ENCODE results near the gene C22orf39.

Gene C22orf39, protein sequence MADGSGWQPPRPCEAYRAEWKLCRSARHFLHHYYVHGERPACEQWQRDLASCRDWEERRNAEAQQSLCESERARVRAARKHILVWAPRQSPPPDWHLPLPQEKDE

GRCh38 chr22:19447330-19448075 lies at the start of gene C22orf39:
C22orf39 (minus strand) TSS chr22:19447711; CDS start chr22:19447688, 23 bp downstream.
- peak; percentile 80 for DNase-seq

DNA sequence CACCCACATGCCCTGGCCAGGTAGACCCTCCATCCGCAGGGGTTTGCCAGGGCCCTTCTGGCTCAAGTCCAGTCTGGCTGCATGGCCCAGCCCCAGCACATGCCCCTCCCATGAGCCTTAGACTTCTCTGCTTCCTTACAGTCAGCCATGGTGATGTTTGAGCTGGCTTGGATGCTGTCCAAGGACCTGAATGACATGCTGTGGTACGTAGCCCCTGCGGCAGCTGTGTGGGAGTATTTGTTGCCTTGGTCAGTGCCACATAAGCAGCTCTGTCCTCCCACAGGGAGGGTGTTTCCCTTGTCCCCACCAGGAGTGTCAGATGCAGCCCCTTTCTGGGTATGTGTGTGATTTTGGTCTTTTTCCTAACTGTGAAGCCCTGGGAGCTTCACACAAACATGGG lies 49.7 kb upstream of the C22orf39 start:
- DNase-seq: no peak

GRCh38 chr22:19496324-19496630 lies 48.8 kb upstream of the C22orf39 start:
- DNase-seq: no peak

DNA sequence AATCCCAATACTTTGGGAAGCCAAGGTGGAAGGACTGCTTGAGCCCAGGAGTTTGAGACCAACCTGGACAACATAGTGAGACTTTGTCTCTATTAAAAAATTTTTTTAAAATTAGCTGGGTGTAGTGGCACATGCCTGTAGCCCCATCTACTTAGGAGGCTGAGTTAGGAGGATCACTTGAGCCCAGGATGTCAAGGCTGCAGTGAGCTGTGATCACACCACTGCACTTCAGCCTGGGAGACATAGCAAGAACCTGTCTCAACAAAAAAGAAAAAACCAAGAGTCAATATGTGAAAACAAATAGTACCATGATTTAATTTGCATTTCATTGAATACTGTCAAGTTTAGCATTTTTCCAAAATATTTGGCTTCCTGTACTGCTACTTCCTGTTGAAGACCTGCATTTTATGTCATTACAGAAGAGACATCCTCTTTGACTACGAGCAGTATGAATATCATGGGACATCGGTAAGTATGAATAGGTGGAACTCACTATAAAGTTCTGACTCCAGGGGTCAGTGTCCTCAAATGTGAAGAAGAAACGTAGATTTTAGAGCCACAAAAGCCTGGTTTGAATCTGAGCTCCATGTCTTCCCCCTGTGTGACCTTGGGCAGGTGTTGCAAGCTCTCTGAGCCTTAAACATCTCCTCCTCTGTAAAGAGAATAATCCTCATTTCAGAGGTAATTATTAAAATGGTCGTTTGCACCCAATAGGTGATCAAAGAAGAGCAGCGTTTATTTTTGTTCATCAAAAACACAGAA lies 48.2 kb upstream of the C22orf39 start:
- DNase-seq: no peak

DNA sequence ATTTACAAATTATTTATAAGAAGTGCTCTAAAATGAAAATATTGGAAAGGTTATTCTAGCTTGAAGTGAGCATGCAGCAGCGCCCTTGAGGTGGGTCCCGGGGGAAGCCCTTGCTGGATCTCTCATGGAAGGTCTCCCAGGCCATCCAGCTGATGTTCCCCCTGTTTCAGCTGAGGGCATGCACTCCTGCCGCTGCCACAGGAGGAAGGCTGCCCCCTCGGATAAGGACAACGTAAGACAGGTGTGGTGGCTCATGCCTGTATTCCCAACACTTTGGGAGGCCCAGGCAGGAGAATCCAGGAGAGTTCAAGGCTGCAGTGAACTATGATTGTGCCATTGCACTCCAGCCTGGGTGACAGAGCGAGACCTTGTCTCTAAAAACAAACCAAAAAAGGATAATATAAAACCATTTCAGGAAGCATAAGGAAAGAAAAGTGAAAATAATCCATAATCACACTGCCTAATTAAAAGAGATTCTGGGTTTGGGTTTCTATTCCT lies 47.2 kb upstream of the C22orf39 start:
- DNase-seq: no peak

- no peak for DNase-seq
These were observed 46.6 kb upstream of the C22orf39 start for GRCh38 chr22:19494001-19494560.

DNA sequence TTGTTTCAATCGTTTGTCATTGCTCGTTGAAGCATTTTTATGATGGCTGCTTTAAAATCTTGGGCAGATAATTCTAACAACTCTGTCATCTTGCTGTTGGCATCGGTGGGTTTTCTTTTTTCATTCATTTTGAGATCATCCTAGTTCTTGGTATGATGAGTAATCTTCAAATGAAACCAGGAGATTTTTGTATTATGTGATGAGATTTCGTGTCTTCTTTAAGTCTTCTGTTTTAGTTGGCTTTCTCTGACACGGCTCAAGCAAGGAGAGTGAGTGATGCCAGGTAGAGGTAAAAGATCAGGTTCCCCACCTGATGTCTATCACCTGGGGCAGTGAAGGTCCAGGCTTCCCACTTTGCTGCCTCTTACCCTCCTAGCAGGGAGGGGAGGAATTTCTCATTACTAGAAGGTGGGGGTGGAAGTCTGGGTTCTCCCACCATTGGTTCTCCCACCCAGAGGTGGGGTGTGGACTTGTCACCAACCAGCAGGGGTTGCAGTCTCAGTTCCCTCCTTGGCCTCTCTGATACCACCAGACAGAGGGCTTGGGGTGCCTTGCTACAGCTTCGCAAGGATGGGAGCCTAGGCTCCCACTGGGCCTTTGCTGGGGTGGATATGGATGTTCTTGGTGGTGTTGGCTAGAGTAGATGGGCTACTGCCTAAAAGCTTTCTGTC lies 45.1 kb upstream of the C22orf39 start:
- no peak for DNase-seq

DNA sequence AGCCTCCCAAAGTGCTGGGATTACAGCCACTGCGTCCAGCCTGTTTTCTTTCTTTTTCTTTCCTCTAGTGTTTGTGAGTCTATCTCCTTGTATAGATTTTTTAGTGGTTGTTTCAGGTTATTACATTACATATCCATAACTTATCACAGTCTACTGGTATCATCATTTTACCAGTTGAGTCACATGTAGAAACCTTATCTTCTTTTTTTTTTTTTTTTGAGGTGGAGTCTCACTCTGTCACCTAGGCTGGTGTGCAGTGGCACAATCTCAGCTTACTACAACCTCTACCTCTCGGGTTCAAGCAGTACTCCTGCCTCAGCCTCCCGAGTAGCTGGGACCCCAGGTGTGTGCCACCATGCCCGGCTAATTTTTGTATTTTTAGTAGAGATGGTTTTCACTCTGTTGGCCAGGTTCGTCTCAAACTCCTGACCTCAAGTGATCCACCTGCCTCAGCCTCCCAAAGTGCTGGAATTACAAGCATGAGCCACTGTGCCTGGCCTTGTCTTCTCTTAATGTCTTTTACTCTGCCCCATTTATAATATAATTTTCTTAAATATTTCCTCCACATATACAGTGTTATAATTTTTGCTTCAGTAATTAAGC lies 43.2 kb upstream of the C22orf39 start:
- DNase-seq: no peak

GRCh38 chr22:19488884-19489843 lies 41.7 kb upstream of the C22orf39 start:
- DNase-seq: no peak

DNA sequence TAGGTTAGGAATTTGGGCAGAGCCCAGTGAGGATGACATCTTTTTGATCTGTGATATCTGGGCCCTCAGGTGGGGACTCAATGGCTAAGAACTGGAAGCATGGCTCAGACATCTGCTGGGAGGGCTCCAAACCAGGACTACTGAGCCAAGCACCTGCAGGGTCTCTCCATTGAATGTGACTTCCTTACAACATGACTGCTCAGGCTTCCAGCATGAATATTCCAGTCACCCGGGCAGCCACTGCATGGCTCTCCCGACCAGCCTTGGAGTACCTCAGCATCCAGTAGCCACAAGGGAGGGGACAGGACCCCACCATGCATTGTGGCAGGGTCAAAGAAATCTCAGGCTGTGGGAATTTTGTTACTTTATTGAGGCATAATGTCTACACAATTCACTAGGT lies 40.8 kb upstream of the C22orf39 start:
- DNase-seq: no peak

- DNase-seq: no peak
These were observed 36.2 kb upstream of the C22orf39 start for GRCh38 chr22:19483481-19484244.

DNA sequence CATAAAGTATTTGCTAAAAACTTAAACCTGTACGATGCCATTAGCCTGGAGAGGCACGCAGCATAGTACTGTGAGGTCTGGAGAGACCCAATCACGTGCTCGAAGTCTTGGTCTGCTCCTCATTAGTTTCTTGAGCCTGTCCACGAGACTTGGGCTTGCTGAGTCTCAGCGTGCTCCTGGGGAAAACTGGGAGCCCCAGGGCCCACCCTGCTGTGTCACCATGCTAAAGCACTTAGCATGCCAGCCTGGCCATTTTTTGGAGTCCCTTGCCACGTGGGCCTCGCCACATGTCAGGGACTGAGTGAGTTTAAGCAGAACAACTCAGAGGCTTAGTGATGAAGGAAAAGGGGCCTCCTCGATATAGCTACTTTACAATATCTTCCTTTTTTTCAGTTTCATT lies 34.8 kb upstream of the C22orf39 start:
- no peak for DNase-seq

DNA sequence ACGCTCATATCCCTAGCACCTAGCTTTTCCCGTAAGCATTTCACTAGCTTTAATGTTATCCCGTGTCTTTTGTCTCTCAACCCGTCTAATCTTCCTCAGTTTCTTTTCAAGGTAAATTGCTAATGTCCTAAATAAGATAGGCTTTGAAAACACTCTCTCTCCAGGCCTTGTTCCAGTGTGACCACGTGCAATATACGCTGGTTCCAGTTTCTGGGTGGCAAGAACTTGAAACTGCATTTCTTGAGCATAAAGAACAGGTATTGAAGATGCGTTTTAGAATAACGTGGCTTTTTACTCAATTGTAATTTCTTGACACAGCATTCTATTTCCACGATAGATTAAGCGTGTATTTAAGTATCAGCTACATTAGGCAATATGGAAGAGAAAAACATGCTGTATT lies 33.3 kb upstream of the C22orf39 start:
- DNase-seq: no peak

GRCh38 chr22:19480173-19480568 lies 32.7 kb upstream of the C22orf39 start:
- no peak for DNase-seq

DNA sequence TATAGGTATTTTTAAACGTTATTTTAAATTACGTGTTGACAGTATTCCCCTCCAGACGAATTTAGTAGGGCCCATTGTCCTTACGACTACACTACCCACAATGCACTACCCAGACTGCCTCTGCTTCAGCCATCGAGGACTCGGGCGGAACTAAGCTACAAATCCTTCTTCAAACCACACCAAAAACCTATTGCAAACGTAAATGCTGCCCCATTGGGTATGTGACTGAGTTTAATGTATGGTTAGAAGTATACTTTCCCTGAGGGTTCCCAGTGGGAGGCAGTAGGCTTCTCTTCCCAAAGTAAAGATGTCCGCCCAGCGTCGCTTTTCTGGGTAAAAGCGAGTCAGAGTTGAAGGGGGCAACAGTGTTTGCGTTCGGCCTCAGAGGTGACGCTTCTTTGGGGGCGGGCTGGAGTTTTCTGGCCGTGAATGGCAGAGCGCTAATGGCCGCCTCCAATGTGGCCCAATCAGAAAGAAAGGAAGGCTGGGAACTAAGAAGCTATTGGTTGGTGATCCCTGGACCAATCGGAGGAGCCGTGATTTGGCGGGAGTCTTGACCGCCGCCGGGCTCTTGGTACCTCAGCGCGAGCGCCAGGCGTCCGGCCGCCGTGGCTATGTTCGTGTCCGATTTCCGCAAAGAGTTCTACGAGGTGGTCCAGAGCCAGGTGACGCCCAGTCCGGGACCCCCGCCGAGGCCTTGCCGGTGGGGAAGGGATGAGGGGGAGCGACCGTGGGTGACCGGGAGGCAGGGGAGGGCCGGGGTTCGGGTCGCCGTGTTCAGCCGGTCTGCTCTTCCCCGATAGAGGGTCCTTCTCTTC lies 32.1 kb upstream of the C22orf39 start, which contains the start of gene CDC45:
Gene CDC45 (plus strand): TSS at position 566 of the 818 bp plus-strand sequence. CDS start 49 bp downstream, at position 615.
- peak; percentile 88 for DNase-seq

- DNase-seq: peak; percentile 65
These were observed 31.4 kb upstream of the C22orf39 start, which contains the start of gene UFD1 for GRCh38 chr22:19478901-19479354. UFD1 (minus strand) TSS chr22:19479193; CDS start chr22:19479085, 108 bp downstream.

GRCh38 chr22:19478045-19478900 lies 30.8 kb upstream of the C22orf39 start:
- no peak for DNase-seq

- no peak for DNase-seq
These were observed 30.0 kb upstream of the C22orf39 start for GRCh38 chr22:19477321-19478044.
